ACC112 (cell line): ENCODE measurements around the gene UBFD1.

Experiments
- H2AFZ ChIP-seq: fragments of 200-600 bp; sonication (generic); one replicate; pipeline ENCODE4 v1.6.0; 2017; ENCODE audit warnings: antibody characterized with exemption, low read length; ENCODE audit not compliant: unreplicated experiment
- H3K27ac ChIP-seq: fragments of 200-600 bp; sonication (generic); 2 replicates; pipeline ENCODE4 v1.5.1; 2014; ENCODE audit warnings: low read depth, mild to moderate bottlenecking, antibody characterized with exemption, low read length, moderate library complexity
- H3K27me3 ChIP-seq: fragments of 200-600 bp; sonication (generic); 2 replicates; pipeline ENCODE4 v1.6.1; 2014; ENCODE audit warnings: mild to moderate bottlenecking, antibody characterized with exemption, low read length, moderate library complexity, mixed read lengths; ENCODE audit not compliant: insufficient read depth
- H3K36me3 ChIP-seq: fragments of 200-600 bp; sonication (generic); 2 replicates; pipeline ENCODE4 v1.6.1; 2016; ENCODE audit warnings: mild to moderate bottlenecking, antibody characterized with exemption, low read length, moderate library complexity, mixed read lengths; ENCODE audit not compliant: insufficient read depth
- H3K4me1 ChIP-seq: fragments of 200-600 bp; sonication (generic); one replicate; pipeline ENCODE4 v1.6.1; 2016; ENCODE audit warnings: low read length, mixed read lengths; ENCODE audit not compliant: insufficient read depth, unreplicated experiment, control insufficient read depth
- H3K4me3 ChIP-seq: fragments of 200-600 bp; sonication (generic); 2 replicates; pipeline ENCODE4 v1.5.1; 2014; ENCODE audit warnings: mild to moderate bottlenecking, low read depth, low read length
- H3K79me2 ChIP-seq: fragments of 200-600 bp; sonication (generic); one replicate; pipeline ENCODE4 v1.6.0; 2016; ENCODE audit warnings: low read length; ENCODE audit not compliant: control insufficient read depth, unreplicated experiment, insufficient read depth

UBFD1 gene

DNA sequence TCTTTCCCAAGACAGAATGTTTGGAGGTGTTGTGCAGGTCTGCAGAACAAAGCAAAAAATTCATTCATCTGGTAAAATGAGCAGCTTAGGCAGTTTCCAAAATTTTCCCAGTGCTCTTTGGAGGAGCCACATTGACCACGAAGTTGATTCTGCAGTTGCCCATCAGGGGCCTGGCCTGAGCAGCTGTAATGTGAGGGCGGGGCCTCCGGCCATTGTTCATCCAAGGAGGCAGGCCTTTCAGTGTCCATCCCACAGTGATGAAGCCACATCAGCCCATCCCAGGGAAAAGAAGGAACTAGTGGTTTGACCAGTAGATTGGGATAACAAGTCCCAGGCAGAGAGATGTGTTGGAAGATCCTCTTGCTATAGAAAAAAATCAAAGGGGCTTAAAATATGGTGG is 10.1 kb downstream of the UBFD1 start:
- Histone ChIP-seq H3K4me1 (no peaks in the 10 kb centered on the region), H3K4me3 (no peak overlapping the region), H3K27me3 (no peaks in the 10 kb centered on the region), H3K79me2 (no peaks in the 10 kb centered on the region), H3K27ac (no peak overlapping the region), H2AFZ (no peak overlapping the region), H3K36me3 (peaks cover 60% of the 10 kb centered on the region)

DNA sequence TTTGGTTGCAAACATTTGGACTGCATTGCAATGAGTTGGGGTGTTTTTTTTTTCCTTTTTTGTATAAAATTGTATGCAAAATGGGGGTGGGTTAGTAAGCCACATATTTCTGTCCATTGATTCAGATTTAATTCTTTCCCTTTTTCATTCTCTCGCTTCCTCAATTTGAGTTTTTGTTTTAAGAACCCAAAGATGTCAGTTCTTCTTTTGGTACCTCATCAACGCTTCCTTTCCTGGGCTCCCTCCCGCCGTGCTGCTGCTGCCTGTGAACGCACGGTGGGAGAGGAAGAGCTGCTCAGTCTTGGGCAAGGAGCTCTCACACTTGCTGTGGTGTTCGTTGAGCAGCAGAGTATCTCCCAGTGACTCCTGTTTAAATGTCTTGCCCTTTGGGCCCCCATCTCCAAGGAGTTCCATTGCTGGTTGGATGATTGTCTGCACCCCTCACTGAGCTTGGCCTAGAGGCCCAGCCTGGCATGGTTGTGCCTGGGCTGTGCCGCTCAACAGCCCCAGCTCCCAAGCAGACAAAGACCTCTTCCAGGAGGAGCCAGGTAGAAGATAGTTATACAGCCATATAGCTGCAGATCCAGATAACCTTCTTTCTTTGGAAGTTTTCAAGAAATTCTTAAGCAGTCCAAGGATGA is 13.6 kb downstream of the UBFD1 start:
- H3K36me3 ChIP-seq = peaks cover 45% of the 10 kb centered on the region
- no peaks in the 10 kb centered on the region for H3K4me1 ChIP-seq
- H2AFZ ChIP-seq = no peak overlapping the region
- no peak overlapping the region for H3K4me3 ChIP-seq
- H3K27ac ChIP-seq = no peak overlapping the region
- no peaks in the 10 kb centered on the region for H3K27me3 ChIP-seq
- H3K79me2 ChIP-seq = no peaks in the 10 kb centered on the region

DNA sequence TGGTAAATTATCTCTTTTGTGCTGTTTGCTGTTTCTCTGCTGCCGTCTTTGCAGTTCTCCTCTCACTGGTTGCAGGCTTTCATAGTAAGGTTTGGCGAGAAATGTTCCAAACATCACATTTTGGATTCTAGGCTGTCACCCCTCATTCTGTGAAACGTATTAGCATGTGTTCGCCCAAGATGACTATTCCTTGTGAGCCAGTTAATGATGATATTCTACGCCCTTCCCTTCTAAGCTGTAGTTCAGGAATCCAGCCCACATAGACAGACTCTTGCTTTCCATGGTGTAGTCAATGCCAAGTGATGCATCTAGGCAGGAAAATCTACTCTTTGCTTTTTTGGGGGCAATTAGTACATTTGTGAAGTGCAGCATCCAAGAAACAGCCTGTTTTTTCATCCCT is 14.4 kb downstream of the UBFD1 start:
- H3K27me3 ChIP-seq = no peaks in the 10 kb centered on the region
- no peak overlapping the region for H3K4me3 ChIP-seq
- no peak overlapping the region for H2AFZ ChIP-seq
- H3K36me3 ChIP-seq = peaks cover 45% of the 10 kb centered on the region
- no peaks in the 10 kb centered on the region for H3K4me1 ChIP-seq
- no peak overlapping the region for H3K27ac ChIP-seq
- no peaks in the 10 kb centered on the region for H3K79me2 ChIP-seq

DNA sequence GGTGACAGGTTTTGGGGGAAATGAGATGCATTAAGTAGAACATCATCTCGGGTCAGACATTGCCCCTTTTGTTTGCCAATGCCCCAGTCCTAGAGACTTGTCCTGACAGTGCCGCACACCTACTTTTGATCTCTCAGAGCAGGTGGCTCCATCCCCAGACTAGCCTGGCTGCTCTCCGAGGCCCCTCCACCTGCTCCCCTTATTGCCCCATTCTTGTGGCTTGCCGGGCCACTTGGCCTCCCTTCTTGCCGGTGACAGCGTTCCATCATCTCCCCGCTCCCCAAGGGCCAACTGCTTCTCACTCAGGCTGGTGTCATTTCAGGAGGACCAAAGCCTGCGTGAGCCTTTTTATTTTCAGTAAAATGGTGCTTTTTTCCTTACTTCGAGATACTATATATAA is 14.9 kb downstream of the UBFD1 start:
- Histone ChIP-seq H3K27me3 (no peaks in the 10 kb centered on the region), H3K36me3 (peaks cover 40% of the 10 kb centered on the region), H2AFZ (no peak overlapping the region), H3K27ac (no peak overlapping the region), H3K4me1 (no peaks in the 10 kb centered on the region), H3K79me2 (no peaks in the 10 kb centered on the region), H3K4me3 (no peak overlapping the region)

DNA sequence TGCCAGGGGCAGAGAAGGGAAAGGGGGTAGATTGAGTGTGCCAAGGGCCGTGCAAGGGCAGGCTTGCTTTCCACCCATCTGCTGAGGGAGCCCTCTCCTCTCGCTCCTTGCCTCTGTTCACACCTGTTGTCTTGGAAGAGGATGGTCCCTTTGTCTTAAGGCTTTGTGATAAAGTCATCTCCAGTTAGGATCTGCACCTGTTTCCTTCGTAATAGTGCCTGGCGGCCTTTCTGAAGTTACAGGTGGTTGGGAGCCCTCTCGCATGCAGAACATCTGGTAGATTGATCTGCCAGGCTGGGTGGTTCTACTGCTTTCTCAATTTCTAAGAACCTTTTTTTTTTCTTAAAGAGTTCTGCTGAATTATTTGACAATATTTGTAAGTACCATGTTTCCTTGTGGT is 16.3 kb downstream of the UBFD1 start:
- H3K27me3 ChIP-seq = no peaks in the 10 kb centered on the region
- no peaks in the 10 kb centered on the region for H3K4me1 ChIP-seq
- no peak overlapping the region for H3K4me3 ChIP-seq
- H3K27ac ChIP-seq = no peak overlapping the region
- no peak overlapping the region for H2AFZ ChIP-seq
- peaks cover 30% of the 10 kb centered on the region for H3K36me3 ChIP-seq
- no peaks in the 10 kb centered on the region for H3K79me2 ChIP-seq

DNA sequence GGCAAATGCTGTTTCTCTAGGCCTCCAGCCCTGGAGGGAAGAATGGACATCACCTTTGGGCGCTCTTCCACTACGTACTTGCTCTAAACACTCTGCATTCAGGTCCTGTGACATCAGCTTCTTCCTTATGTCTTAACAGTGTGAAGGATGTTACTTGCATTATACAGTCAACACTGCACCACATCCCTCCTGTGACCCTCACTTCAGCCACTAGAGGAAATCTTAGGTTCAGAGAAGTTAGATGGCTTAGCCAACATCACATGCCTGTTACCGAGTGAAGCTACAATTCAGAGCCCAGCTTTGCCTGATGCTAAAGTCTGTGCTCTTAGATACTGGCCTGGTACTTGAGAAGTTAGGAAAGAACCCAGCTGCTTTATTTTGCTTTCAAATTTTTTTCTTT is 18.3 kb downstream of the UBFD1 start:
- no peak overlapping the region for H3K27ac ChIP-seq
- H3K79me2 ChIP-seq = no peaks in the 10 kb centered on the region
- H3K4me1 ChIP-seq = no peaks in the 10 kb centered on the region
- no peaks in the 10 kb centered on the region for H3K27me3 ChIP-seq
- H3K36me3 ChIP-seq = peaks cover 23% of the 10 kb centered on the region
- H2AFZ ChIP-seq = no peak overlapping the region
- H3K4me3 ChIP-seq = no peak overlapping the region

DNA sequence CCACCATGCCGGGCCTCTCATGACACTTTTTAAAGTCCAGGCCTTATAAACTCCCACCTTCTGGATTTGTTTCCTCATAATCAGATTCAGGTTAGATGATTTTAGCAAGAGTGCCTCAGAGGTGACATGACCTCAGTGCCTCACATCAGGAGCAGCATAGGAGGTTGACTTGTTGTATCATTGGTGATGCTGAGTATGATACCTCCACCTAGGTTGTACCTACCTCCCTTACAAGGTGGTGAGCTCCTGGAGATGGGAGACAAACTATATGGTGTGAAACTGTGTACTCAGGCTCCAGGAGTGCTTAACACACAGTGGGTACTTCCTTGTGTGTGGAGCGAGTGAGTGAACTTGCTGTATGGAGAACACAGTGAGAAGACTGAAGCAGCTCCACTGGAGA is 20.0 kb downstream of the UBFD1 start:
- no peaks in the 10 kb centered on the region for H3K4me1 ChIP-seq
- no peaks in the 10 kb centered on the region for H3K79me2 ChIP-seq
- H3K4me3 ChIP-seq = no peak overlapping the region
- no peaks in the 10 kb centered on the region for H3K27me3 ChIP-seq
- H3K36me3 ChIP-seq = peaks cover 23% of the 10 kb centered on the region
- H2AFZ ChIP-seq = no peak overlapping the region
- no peak overlapping the region for H3K27ac ChIP-seq

DNA sequence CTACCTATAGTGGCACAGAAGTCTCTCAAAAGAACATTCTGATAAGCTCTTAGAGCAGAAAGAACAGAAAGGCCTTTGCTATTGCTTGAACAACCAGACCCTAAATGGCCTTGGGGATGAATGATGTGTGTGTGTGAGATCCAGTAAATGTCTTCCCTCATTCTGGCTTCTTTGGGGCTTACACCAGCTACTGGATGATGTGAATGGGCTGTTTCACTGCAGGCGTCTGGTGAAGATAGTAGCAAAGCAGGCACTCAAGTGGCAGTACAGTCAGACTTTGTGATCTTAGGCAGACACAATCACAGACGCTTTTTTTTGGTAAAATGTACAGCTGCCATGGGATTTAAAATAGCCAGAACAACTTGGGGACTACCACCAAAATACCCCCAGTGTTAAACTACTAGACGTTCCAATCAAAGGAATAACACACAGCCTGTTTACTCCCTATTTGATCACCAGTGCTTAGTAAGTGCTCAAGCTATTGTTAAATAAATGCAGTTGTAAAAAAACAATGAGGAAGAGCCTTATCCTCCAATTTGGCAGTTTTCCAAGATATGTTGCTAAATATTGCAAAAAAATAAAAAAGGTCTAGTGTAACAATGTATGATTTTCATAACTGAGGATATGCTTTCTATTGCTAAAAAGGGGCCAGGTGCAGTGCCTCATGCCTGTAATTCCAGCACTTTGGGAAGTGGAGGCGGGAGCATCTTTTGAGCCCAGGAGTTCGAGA is 20.7 kb downstream of the UBFD1 start:
- no peaks in the 10 kb centered on the region for H3K27me3 ChIP-seq
- H3K79me2 ChIP-seq = no peaks in the 10 kb centered on the region
- H3K4me3 ChIP-seq = no peak overlapping the region
- peaks cover 23% of the 10 kb centered on the region for H3K36me3 ChIP-seq
- no peak overlapping the region for H3K27ac ChIP-seq
- H2AFZ ChIP-seq = no peak overlapping the region
- no peaks in the 10 kb centered on the region for H3K4me1 ChIP-seq

DNA sequence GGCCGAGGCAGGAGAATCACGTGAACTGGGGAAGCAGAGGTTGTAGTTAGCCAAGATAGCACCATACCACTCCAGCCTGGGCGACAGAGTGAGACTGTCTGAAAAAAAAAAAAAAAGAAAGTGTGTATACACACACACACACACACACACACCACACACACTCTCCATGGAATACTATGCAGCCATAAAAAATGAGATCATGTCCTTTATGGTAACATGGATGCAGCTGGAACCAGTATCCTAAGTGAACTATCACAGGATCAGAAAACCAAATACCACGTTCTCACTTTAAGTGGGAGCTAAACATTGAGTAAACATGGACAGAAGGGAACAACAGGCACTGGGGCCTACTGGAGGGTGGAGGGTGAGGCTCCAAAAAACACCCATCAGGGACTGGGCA is 21.8 kb downstream of the UBFD1 start:
- peaks cover 2% of the 10 kb centered on the region for H3K79me2 ChIP-seq
- no peaks in the 10 kb centered on the region for H3K4me1 ChIP-seq
- no peak overlapping the region for H3K4me3 ChIP-seq
- peaks cover 20% of the 10 kb centered on the region for H3K36me3 ChIP-seq
- H3K27me3 ChIP-seq = no peaks in the 10 kb centered on the region
- H2AFZ ChIP-seq = no peak overlapping the region
- H3K27ac ChIP-seq = no peak overlapping the region

DNA sequence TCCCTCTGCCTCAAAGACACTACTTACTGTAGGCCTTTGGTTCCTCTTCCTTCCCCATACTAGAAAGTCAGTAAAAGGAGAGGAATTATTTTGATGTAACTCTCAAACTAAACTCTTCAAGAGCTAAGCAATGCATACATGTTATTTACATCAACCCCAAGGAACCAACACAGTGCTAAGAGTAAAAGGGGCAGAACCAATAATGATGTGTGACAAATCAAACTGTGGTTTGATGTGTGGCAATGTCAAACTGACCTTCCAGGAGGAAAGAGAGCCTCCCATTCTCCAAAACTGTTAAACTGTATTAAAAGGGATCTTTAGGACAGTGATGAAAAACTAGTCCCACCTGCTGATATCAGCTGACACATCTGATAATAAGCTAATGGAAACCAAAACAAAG is 22.9 kb downstream of the UBFD1 start:
- H3K4me3 ChIP-seq = no peak overlapping the region
- peaks cover 18% of the 10 kb centered on the region for H3K36me3 ChIP-seq
- H3K27ac ChIP-seq = no peak overlapping the region
- H3K4me1 ChIP-seq = no peaks in the 10 kb centered on the region
- no peak overlapping the region for H2AFZ ChIP-seq
- H3K27me3 ChIP-seq = no peaks in the 10 kb centered on the region
- peaks cover 2% of the 10 kb centered on the region for H3K79me2 ChIP-seq

DNA sequence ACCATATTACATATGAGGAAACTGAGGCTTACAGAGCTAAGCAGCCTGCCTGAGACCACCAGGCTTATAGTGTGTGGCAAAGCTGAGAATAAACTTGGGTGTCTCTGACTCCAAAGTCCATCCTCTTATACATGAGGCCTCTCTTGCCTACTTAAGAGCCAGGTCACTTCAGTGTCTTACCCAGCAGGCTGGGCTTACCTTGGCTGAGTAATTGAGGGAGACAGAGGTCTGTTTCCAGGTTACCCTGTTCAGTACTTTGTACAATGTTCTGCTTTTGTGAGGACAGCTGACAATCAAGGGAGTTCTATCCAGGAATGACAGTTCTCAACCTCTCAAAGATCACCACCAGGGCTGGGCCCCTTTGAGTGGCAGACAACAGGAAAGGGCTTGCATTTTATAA is 24.2 kb downstream of the UBFD1 start:
- H3K27me3 ChIP-seq = no peaks in the 10 kb centered on the region
- H3K36me3 ChIP-seq = peaks cover 21% of the 10 kb centered on the region
- no peaks in the 10 kb centered on the region for H3K4me1 ChIP-seq
- H2AFZ ChIP-seq = no peak overlapping the region
- peaks cover 5% of the 10 kb centered on the region for H3K79me2 ChIP-seq
- no peak overlapping the region for H3K4me3 ChIP-seq
- no peak overlapping the region for H3K27ac ChIP-seq
